Stimulated activated CD4-positive, alpha-beta T cell treated with anti-CD3 and anti-CD28 coated beads, Interleukin-12 subunit alpha, Interleukin-12 subunit beta, amount 100 ng/mL, for 4 hours (primary cell): Measurements from ENCODE around the gene TFR2.
"Not testable (repeated sequence)": the region's sequence is repeated elsewhere in the genome, so short reads cannot be mapped to it uniquely, and the experiment has no call there.

Experiments
- DNase-seq: peaks from one replicate; pipeline ENCODE4 v3.0.0-alpha.2; 2020

The TFR2 gene

DNA sequence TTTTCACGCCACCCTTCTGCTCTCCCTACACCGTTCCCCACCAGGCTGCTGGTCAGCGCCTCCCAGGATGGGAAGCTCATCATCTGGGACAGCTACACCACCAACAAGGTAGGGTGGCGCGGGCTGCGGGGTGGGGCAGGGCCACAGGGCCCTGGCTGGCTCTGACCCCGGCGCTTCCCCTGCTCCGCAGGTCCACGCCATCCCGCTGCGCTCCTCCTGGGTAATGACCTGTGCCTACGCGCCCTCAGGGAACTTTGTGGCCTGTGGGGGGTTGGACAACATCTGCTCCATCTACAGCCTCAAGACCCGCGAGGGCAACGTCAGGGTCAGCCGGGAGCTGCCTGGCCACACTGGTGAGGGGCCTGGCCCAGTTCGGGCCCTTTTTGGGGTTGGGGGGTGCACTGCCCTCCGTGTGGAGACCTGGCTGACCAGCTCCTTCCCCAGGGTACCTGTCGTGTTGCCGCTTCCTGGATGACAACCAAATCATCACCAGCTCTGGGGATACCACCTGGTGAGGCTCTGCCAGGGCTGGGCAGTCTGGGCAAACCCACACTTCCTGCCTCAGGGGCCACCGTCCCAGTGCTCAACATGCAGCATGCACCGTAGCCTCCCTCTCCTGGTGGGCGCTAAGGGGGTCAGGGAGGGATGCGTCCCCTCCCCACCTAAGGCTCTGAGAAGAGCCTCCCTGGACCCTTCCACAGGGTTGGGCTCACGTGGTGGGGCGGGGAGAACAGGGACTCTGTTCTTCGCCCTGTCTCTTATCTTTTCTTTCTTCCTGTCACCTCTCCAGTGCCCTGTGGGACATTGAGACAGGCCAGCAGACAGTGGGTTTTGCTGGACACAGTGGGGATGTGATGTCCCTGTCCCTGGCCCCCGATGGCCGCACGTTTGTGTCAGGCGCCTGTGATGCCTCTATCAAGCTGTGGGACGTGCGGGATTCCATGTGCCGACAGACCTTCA, 36.2 kb upstream of the TFR2 start:
- no peak for DNase-seq

DNA sequence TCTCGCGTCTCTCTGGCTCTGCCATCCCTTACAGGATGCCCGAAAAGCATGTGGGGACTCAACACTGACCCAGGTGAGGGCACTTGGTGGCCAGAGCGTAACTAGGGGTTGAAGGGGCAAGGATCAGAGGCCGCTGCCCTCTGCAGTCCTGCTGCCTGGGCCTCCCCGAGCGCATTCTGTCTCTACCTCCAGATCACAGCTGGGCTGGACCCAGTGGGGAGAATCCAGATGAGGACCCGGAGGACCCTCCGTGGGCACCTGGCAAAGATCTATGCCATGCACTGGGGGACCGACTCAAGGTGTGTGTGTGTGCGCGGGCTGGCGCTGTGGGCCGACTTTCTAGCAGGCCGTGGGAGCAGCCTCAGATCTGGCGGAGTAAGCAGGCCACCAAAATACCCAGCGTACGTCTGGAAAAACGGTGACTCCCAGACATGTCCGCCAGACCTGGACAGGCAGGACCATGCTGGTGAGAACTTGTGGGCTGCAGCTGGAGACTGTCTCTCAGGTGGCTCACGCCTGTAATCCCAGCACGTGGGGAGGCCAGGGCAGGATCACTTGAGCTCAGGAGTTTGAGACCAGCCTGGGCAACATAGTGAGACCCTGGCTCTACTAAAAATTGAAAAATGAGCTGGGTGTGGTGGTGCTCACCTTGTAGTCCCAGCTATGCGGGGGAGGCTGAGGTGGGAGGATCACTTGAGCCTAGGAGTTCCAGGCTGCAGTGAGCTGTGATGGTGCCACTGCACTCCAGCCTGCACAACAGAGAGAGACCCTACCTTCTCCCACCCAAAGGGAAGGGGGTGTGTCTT, 35.4 kb upstream of the TFR2 start:
- no peak for DNase-seq

DNA sequence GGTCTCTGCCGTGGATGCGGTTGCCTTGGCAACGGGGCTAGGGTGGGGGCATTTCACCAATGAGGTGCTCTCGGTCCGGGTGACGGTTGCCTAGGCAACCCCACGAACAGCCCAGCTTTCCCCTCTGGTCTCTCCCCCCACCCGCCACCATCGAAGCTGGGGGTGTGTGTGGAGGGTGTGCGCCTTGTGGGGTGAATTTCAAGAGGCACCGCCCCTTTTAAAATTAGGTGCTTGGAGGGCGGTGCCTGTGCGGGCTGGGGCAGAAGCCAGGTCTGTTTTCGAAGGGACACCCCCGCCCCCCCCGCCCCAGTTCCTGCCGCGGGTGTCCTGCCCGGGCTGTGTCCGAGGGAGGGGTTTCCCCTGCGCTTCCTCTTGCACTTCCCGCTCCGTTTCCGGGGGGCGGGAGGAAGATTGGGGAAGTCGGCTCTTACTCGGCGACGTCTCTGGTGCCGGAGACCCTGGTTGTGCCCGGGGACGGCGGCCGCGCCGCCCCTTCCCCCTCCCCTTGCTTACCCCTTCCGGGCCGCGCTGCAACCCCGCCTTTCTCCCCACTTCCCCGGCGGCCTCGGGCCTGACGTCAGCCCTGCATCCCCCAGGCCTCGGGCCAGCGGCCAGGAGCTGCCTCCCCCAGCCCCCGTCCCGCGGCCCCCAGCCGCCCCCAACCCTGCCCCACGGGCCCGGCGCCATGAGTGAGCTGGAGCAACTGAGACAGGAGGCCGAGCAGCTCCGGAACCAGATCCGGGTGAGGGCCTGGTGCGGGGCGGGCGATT, 34.4 kb upstream of the TFR2 start:
- DNase-seq: peak; percentile 67

DNA sequence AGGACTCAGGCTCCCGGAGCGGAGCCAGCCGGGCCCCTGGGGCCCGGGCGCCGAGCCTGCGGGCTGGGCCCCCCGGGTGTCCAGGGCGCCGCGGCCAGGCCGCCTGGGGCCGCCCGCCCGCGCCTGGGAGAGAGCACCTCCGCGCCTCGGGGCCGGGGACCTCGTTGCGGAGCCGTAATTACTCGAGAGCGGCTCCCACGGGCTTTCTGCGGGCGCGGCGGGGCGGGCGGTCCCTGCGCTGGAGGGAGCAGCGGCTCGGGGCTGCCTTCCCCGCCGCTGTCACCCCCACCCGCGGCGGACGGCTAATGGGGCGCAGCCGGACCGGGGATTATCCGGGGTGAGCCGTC, 33.7 kb upstream of the TFR2 start:
- DNase-seq: peak; percentile 37

DNA sequence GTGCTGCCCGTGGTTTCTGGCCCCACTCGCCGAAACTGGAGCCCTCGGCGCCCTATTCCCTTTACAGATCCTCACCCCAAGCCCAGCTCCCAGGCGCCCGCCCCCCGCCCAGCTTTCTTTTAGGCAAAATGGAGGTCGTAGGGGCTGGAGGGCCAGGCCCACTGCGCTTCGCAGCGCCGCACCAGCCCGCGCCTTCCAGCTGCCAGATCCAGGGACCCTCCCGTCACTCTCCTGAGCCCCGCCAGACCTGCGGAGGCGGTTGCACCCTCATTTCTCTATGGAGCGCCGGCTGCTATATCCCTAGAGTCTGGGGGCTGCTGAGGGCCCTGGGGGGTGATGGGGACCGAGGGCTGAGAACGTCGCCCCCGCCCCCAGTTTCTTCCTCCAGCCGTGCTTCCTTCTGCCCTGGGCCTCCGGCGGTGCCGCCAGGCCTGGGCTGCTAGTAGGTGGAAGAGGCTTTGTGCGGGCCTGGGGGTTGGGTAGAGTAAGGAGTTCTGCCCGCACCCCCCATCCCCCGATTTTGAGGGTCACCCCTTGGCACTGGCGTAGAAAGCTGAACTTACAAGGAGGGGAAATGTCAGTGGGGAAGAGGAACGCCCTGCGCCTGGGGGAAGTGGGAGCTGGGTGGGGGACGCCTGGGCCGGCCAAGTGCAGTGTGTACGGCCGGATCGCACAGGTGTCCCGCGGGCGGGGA, 33.2 kb upstream of the TFR2 start:
- no peak for DNase-seq

DNA sequence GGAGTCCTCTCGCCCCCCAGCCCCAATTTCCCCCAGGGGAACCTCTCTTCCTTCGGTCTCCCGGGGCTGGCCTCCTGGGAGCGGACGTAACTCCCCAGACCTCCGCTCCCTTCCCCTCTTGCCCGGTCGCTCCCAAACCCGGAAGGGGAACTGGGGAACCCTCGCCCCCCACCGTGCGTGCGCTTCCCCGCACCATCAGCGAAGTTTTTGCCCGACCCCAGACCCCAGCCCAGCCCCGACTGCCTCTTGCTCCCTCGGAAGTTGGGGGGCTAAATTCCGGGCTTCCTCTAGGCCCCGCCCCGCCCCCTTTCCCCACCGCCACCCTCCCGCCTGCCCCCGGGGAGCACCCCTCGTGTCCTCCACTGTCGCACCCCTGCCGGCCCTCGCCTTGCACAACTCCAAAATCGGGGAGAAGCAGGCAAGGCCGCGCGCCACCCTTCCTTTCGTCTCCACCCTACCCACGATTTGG, 32.6 kb upstream of the TFR2 start:
- peak; percentile 39 for DNase-seq

DNA sequence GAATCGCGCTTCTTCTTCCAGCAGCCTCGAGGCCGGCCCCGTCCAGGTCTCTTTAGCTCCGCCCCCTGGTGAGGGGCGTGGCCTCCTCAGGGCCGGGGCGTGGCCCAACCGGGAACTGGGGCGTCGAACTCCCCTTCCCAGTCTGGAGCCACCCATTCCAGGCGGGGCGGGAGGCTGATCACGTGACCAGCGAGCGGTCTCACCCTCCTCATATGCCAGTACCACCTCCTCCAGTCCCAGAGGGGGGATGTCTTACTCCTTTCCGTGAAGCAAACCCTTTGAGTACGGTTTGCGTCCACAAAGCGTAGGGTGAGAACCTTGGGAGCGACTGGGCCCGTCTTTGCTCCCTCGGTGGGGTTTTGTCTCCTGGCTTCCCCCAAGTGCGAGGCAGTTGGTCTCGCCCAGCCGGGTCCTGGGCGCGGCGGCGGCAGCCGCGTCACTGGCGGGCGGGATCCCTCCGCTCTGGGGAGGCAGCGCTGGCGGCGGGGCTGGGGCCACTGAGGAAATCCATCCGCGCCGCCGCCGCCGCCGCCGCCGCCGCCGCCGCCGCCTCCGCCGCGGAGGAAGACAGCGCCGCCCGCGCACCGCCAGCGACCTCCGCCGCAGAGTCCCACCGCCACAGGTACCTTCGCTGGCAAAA, 32.1 kb upstream of the TFR2 start, which contains the start of gene GNB2:
GNB2 (plus strand) TSS at position 439 of the 640 bp plus-strand sequence. CDS start 2,526 bp downstream, outside the sequence.
- peak; percentile 99 for DNase-seq

DNA sequence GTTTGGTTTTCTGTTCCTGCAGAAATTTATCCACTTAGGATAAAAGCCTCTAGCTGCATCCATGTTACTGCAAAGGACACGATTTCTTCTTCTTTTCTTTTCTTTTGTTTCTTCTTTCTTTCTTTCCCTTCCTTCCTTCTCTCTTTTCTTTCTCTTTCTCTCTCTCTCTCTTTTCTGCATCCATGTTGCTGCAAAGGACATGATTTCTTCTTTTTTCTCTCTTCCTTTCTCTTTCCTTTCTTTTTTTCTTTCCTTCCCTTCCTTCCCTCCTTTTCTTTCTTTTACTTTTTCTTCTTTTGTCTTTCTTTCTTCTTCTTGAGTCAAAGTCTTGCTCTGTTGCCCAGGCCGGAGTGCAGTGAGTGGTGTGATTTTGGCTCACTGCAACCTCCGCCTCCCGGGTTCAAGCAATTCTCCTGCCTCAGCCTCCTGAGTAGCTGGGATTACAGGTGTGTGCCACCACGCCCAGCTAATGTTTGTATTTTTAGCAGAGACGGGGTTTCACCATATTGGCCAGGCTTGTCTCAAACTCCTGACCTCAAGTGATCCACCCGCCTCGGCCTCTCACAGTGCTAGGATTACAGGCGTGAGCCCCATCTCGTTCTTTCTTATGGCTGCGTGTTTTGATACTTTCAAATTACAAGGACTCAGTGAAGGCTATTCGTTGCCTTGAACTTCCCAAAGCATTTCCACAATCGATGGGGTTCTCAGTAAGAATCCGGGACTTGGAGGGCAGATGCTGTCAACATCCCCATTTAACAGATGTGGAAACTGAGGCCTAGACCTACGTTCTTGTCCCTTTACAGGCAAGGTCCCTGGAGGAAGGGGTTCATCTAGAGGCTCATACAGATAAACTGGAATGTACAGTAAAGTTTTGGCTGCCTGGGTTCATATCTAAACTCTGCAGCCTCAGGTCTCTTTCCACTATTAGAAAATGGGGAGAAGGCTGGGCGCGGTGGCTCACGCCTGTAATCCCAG, 30.3 kb upstream of the TFR2 start:
- DNase-seq: no peak

DNA sequence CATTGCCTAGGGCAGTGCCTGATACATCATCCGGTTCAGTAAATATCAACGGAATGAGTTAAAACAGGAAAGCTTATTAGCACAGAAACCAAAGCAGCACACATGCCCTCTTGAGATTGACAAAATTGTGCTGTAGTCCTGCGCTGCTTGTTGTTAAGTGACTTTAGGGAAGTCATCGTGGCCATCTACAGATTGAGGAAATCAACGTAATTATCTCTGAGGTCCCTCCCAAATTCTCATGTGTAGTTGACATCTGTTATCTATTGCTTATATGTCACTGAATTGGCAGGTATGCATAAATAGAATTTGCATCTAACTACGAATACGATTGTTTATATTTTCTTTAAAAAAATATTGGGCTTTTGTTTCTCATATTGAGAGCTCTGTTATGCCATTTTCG, 28.7 kb upstream of the TFR2 start:
- DNase-seq: no peak

DNA sequence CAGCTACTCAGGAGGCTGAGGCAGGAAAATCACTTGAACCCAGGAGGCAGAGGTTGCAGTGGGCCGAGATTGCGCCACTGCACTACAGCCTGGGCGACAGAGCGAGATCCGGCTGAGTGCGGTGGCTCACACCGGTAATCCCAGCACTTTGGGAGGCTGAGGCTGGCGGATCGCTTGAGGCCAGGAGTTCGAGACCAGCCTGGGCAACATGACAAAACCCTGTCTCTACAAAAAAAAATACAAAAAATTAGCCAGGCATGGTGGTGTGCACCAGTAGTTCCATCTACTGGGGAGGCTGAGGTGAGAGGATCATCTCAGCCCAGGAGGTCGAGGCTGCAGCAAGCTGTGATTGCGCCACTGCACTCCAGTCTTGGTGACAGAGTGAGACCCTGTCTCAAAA, 27.8 kb upstream of the TFR2 start:
- DNase-seq: not testable (repeated sequence)

DNA sequence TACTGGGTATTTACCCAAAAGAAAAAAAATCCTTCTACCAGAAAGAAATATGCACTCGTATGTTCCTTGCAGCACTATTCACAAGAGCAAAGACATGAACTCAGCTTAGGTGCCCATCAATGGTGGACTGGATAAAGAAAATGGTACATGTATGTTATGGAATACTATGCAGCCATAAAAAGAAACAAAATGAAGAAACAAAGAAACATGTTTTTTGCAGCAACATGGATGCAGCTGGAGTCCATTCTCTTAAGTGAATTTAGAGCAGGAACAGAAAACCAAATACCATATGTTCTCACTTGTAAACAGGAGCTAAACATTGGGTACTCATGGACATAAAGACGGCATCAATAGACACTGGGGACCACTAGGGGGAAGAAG, 26.7 kb upstream of the TFR2 start:
- no peak for DNase-seq

DNA sequence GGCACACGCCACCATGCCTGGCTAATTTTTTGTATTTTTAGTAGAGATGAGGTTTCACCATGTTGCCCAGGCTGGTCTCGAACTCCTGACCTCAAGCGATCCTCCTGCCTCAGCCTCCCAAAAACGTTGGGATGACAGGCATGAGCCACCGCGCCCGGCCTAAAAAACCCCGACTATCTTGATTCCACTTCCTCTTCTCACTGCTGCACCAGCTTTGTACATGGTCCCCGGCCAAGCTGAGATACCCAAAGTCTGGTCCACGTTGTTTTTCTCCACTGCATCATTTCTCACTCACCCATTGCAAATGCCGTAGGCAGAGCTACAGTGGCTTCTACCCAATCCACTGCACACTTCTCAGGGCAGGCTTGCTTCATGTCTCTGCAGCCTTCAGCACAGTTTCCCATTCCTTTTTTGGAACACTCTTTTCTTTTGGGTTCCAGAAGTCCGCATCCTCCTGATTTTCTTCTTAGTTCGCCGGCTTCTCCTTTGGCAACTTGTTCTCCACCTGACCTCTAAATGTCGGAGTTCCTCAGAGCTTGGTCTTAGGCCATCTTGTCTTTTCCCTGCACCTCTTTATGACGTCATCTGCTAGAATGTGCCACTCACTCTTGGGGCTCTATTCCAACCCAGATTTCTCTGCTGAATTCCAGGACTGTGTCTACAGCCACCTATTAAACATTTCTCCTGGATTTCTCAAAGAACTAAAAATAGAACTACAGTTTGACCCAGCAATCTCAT, 26.1 kb upstream of the TFR2 start:
- DNase-seq: no peak

DNA sequence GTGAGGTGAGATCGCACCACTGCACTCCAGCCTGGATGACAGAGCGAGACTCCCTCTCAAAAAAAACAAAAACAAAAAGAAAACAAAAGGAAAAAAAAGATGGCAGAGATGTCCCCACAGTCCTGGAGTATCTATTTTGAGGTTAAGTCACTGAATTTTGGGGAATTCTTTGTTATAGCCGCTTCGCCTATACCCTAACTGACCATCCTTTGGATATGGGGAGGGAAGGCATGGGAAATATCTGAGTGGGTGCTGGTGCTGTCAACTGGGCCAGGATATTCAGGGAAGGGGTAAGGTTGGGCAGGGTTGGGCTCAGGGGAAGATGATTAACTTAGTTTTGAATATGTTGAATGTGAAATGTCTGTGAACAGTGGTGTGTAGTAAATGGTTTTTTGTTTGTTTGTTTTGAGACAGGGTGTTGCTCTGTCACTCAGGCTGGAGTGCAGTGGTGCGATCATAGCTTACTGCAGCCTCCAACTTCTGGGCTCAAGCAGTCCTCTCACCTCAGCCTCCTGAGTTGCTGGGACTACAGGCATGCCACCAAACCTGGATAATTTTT, 23.9 kb upstream of the TFR2 start:
- DNase-seq: no peak

DNA sequence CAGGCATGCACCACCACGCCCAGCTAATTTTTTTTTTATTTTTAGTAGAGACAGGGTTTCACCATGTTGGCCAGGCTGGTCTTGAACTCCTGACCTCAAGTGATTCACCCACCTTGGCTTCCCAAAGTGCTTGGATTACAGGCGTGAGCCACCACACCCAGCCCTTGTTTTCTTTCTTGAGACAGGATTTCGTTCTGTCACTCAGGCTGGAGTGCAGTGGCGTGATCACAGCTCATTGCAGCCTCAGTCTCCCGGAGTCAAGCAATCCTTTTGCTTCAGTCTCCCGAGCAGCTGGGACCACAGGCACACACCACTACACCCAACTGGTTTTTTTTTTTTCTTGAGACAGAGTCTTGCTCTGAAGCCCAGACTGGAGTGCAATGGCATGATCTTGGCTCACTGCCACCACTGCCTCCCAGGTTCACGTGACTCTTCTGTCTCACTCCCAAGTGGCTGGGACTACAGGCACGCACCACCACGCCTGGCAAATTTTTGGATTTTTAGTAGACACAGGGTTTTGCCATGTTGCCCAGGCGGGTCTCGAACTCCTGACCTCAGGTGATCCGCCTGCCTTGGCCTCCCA, 20.9 kb upstream of the TFR2 start:
- not testable (repeated sequence) for DNase-seq

DNA sequence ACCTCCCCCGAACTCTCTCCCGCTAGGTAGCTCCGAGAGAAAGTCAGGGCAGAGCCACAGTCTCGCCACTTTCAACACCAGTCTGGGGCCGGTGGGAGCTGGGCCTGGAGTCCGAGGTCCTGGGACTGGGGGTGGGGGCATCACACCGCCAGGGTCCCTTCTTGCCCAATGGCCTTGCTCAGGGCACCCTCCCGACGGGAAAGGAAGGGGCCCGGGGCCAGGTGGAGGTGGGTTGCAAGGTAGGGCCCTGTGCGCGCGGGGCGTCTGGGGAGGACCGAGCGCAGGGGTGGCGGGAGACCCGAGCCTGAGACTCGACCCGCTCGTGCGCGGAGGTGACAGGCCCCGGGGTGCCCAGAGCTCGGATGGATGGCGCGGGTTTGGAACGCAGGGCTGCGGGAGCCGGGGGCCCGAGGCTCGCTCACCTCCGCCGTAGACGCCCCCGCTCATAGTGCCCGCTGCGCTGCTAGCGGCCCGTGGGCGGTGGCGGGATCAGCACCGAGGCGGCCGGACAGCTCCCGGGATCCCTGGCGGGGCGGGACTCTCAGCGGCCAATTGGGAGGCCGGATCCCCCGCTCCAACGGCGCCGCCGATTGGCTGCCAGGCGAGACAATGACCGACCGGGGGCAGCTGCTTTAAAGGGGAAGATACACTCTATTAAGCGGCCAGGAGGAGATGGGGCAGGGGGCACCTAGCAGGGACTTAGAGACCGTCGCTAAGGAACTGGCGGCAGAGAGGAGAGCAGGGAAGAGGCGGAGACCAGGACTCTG, 14.7 kb upstream of the TFR2 start, which contains the start of gene ACTL6B:
ACTL6B (minus strand) TSS at position 541 of the 767 bp plus-strand sequence; CDS start at position 447, 94 bp downstream.
- peak; percentile 52 for DNase-seq

DNA sequence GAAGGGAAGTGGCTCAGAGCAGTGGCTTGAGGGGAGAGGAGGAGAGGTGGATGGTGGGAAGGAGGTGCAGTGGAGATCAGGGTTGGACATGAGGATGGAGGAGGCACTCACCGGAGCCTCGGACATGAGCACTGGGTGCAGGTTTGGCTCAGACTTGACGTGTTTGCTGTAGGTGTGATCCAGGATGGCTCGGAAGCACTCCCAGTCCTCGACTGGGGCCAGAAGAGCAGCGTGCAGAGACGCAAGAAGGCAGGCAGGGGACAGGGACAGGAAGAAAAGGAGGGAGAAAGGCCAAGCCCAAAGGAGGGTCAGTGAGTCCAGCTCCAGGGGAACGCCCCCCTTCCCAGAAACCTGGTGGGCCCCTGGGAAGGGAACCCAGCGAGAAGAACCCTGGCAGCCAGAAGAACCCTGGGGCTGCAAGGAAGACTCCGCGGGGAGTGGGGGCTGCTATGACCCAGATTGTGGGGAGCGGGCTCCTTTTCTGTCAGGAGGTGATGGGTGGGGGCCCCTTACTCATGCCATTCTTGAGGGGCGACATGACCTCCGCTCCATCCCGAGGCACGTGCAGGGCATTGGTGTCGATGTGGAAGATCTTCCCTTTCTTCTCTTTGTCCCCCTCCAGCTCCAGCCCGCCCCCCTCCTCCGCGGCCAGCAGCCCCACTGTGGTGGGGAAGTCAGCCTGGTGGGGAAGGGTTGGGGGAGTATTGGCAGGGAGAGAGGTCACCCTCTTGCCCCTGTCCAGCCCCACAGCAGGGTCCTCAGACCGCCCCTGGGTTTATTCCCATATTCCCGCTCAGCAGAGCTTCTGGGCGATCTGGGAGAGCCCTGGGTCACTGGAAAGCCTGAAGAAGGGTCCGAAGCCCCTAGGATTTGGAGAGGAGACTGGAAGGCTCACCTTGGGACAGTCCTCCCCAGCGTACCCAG, 13.8 kb upstream of the TFR2 start:
- no peak for DNase-seq
